Activated T-cell treated with anti-CD3 and anti-CD28 coated beads, Interleukin-2, amount 50 U/mL, for 48 hours (primary cell): ENCODE results near the gene STAT4.

ENCODE experiments used
- DNase-seq, 2 experiments: peaks; one replicate each; pipeline ENCODE4 v3.0.0-alpha.2; 2020

The STAT4 gene

GRCh38 chr2:191081411-191082155 lies 69.2 kb downstream of the STAT4 start:
- no peak for DNase-seq

GRCh38 chr2:191078165-191078867 lies 72.5 kb downstream of the STAT4 start:
- DNase-seq, result no peak

GRCh38 chr2:191070276-191070675 lies 80.5 kb downstream of the STAT4 start:
- DNase-seq, result no peak

GRCh38 chr2:191069606-191070005 lies 81.2 kb downstream of the STAT4 start:
- no peak for DNase-seq

- no peak for DNase-seq
Observed at GRCh38 chr2:191066919-191067233, 83.9 kb downstream of the STAT4 start.

GRCh38 chr2:191066197-191066918 lies 84.4 kb downstream of the STAT4 start:
- no peak for DNase-seq

- no peak for DNase-seq
Observed at GRCh38 chr2:191065785-191066184, 85.0 kb downstream of the STAT4 start.

- peak; percentile 50 to 51 for DNase-seq
Observed at GRCh38 chr2:191064590-191064989, 86.2 kb downstream of the STAT4 start.

GRCh38 chr2:191063584-191063983 lies 87.2 kb downstream of the STAT4 start:
- no peak for DNase-seq

GRCh38 chr2:191061381-191061980 lies 89.3 kb downstream of the STAT4 start:
- DNase-seq, result no peak

GRCh38 chr2:191059308-191059707 lies 91.5 kb downstream of the STAT4 start:
- no peak for DNase-seq

- DNase-seq, result no peak
Observed at GRCh38 chr2:191056228-191056627, 94.6 kb downstream of the STAT4 start.

- DNase-seq, result no peak
Observed at GRCh38 chr2:191053256-191053655, 97.5 kb downstream of the STAT4 start.

GRCh38 chr2:191051825-191052778 lies 98.7 kb downstream of the STAT4 start:
- DNase-seq, result peak in 1 of 2 experiments; percentile 39

GRCh38 chr2:191051177-191051576 lies 99.6 kb downstream of the STAT4 start:
- DNase-seq, result no peak

GRCh38 chr2:191050640-191050987 lies 100.2 kb downstream of the STAT4 start:
- DNase-seq, result no peak

GRCh38 chr2:191049728-191050639 lies 100.8 kb downstream of the STAT4 start:
- DNase-seq, result no peak

GRCh38 chr2:191048073-191048472 lies 102.7 kb downstream of the STAT4 start:
- DNase-seq, result no peak

- no peak for DNase-seq
Observed at GRCh38 chr2:191045141-191045540, 105.7 kb downstream of the STAT4 start.

GRCh38 chr2:191043438-191043837 lies 107.4 kb downstream of the STAT4 start:
- DNase-seq, result no peak

GRCh38 chr2:191041418-191042161 lies 109.2 kb downstream of the STAT4 start:
- DNase-seq, result no peak
